BJ (cell line): Measurements from ENCODE around the gene OR1I1. TPM values are rescaled to one million over a fixed set of nuclear protein-coding genes. Genes with fewer than 3 reads are reported as not detected.

ENCODE experiments used
- CTCF ChIA-PET: fragments of 350-600 bp; formaldehyde crosslinking; extraction: SDS; loops from one replicate; lab custom pipeline; 2021; ENCODE audit warnings: antibody characterized with exemption, inconsistent platforms; lab: Yijun Ruan, JAX
- POLR2A ChIA-PET: fragments of 300-600 bp; sonication (Branson Sonifier 250); formaldehyde crosslinking; extraction: SDS; loops from one replicate; lab custom pipeline; 2021; ENCODE audit warnings: antibody characterized with exemption; lab: Charles Lee
- DNase-seq: peaks from one replicate; pipeline ENCODE4 v3.0.0-alpha.2; 2011; ENCODE audit warnings: low read depth
- H3K27me3 ChIP-seq: 2 replicates; pipeline ENCODE4 v1.6.0; 2011; ENCODE audit warnings: low read length; ENCODE audit not compliant: control insufficient read depth, insufficient read depth
- H3K36me3 ChIP-seq: 2 replicates; pipeline ENCODE4 v1.5.1; 2011; ENCODE audit warnings: low read length; ENCODE audit not compliant: control insufficient read depth, insufficient read depth
- H3K4me3 ChIP-seq: 2 replicates; pipeline ENCODE4 v1.5.1; 2011; ENCODE audit warnings: low read depth, mild to moderate bottlenecking, control low read depth, low read length
- polyA plus RNA-seq: library from polyadenylated mRNA; depleted of rRNA; stranded (reverse); fragments of >200 nt; gene quantifications from 2 replicates; pipeline ENCODE4 v1.2.3, GENCODE V29; 2011
- TF ChIP-seq, protein P1 (sequence below): IDR thresholded peaks from 2 replicates; pipeline ENCODE4 v1.5.1; 2011; ENCODE audit warnings: low read depth, mild to moderate bottlenecking, control low read depth, inconsistent platforms, low read length, moderate library complexity; ENCODE audit not compliant: insufficient read depth

Gene OR1I1
- polyA plus RNA-seq, 1 experiment = not detected

- Histone ChIP-seq H3K4me3 (no peak overlapping the region), H3K27me3 (no peaks in the 10 kb centered on the region), H3K36me3 (peaks cover 44% of the 10 kb centered on the region)
- POLR2A ChIA-PET = no interaction called here
- DNase-seq = no peak
- CTCF ChIA-PET = no interaction called here
- TF ChIP-seq, protein P1, sequence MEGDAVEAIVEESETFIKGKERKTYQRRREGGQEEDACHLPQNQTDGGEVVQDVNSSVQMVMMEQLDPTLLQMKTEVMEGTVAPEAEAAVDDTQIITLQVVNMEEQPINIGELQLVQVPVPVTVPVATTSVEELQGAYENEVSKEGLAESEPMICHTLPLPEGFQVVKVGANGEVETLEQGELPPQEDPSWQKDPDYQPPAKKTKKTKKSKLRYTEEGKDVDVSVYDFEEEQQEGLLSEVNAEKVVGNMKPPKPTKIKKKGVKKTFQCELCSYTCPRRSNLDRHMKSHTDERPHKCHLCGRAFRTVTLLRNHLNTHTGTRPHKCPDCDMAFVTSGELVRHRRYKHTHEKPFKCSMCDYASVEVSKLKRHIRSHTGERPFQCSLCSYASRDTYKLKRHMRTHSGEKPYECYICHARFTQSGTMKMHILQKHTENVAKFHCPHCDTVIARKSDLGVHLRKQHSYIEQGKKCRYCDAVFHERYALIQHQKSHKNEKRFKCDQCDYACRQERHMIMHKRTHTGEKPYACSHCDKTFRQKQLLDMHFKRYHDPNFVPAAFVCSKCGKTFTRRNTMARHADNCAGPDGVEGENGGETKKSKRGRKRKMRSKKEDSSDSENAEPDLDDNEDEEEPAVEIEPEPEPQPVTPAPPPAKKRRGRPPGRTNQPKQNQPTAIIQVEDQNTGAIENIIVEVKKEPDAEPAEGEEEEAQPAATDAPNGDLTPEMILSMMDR = no peak
Observed at GRCh38 chr19:15109768-15110417, 27.9 kb downstream of the OR1I1 start.

GRCh38 chr19:15110418-15110815 lies 28.4 kb downstream of the OR1I1 start:
- TF ChIP-seq, protein P1 = no peak
- Histone ChIP-seq H3K4me3 (no peak overlapping the region), H3K27me3 (no peaks in the 10 kb centered on the region), H3K36me3 (peaks cover 46% of the 10 kb centered on the region)
- DNase-seq = no peak
- POLR2A ChIA-PET = no interaction called here
- CTCF ChIA-PET = no interaction called here

- POLR2A ChIA-PET = no interaction called here
- H3K4me3 ChIP-seq = no peak overlapping the region
- no peaks in the 10 kb centered on the region for H3K27me3 ChIP-seq
- H3K36me3 ChIP-seq = peaks cover 52% of the 10 kb centered on the region
- CTCF ChIA-PET = interaction anchor here (1.0 to 1.6 kb wide), 2 partner anchors 11 to 19 kb away, joined by 4 to 5 read pairs; no protein-coding TSS in a partner anchor
- TF ChIP-seq, protein P1 = no peak
- no peak for DNase-seq
Observed at GRCh38 chr19:15111758-15112157, 29.7 kb downstream of the OR1I1 start.

- ChIA-PET POLR2A (no interaction called here), CTCF (interaction anchor here (1.0 to 1.6 kb wide), 2 partner anchors 11 to 20 kb away, joined by 4 to 5 read pairs; no protein-coding TSS in a partner anchor)
- Histone ChIP-seq H3K36me3 (peaks cover 57% of the 10 kb centered on the region), H3K4me3 (no peak overlapping the region), H3K27me3 (no peaks in the 10 kb centered on the region)
- no peak for DNase-seq
- TF ChIP-seq, protein P1 = peak; percentile 12; the same call in 1 of the 2 replicates
Observed at GRCh38 chr19:15112385-15112784, 30.4 kb downstream of the OR1I1 start.

DNA sequence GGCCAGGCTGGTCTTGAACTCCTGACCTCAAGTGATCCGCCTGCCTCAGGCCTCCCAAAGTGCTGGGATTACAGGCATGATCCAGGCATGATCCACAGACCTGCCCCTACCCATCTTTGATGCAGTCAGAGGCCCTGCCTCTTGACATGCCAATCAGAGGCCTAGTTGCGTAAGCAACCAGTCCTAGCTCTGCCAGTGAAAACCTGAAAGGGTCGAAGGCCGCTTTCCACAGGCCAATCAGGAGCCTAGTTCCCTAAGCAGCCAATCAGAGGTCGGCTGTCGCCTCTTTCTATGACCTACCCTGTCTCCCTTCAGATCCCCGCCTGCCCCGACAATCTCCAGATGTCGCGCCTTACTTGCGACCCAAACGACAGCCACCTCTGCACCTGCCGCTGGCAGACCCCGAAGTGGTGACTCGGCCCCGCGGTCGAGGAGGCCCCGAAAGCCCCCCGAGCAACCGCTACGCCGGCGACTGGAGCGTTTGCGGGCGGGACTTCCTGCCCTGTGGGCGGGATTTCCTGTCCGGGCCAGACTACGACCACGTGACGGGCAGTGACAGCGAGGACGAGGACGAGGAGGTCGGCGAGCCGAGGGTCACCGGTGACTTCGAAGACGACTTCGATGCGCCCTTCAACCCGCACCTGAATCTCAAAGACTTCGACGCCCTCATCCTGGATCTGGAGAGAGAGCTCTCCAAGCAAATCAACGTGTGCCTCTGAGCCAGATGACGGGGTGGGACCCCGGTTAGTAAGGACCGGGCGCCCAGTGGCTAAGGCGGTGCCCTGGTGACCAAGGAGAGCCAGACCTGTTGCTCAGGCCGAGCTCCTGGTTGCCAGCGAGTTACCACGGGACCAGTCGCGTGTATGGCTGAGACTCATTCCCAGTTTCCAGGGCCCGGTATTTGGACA lies 31.5 kb downstream of the OR1I1 start:
- CTCF ChIA-PET = no interaction called here

More for the DNA sequence above, 31.5 kb downstream of the OR1I1 start:
- Histone ChIP-seq H3K27me3 (no peaks in the 10 kb centered on the region), H3K36me3 (peaks cover 65% of the 10 kb centered on the region), H3K4me3 (no peak overlapping the region)
- POLR2A ChIA-PET = no interaction called here
- no peak for DNase-seq
- TF ChIP-seq, protein P1 = no peak
